GM12892 (cell line): ENCODE data around the gene PAX3.

Experiments used
- POLR2A ChIP-seq: IDR thresholded peaks from 2 replicates; pipeline ENCODE4 v1.6.1; 2011; ENCODE audit warnings: low read depth, low read length, control low read depth
- POLR2AphosphoS5 ChIP-seq: IDR thresholded peaks from 2 replicates; pipeline ENCODE4 v1.6.1; 2011; ENCODE audit warnings: low read depth, low read length, control low read depth
- TAF1 ChIP-seq: IDR thresholded peaks from 2 replicates; pipeline ENCODE4 v1.6.1; 2011; ENCODE audit warnings: low read depth, mild to moderate bottlenecking, control low read depth, low read length, borderline replicate concordance

- TF ChIP-seq TAF1 (no peak), POLR2A (no peak), POLR2AphosphoS5 (no peak)
Measured at GRCh38 chr2:222330910-222331309, 32.1 kb upstream of the PAX3 start.
